GM23338 (cell line): Measurements from ENCODE around the gene FNDC3B. TPM values are rescaled to one million over a fixed set of nuclear protein-coding genes. Genes with fewer than 3 reads are reported as not detected.

Experiments
- ATAC-seq: fragments of 200-7000 bp; cut with Tn5 transposase; 3 replicates; pipeline ENCODE4 v1.9.1; 2020
- DNase-seq: peaks from one replicate; pipeline ENCODE4 v3.0.0-alpha.2; 2015; ENCODE audit warnings: low spot score
- H2AFZ ChIP-seq: fragments of 200-600 bp; sonication (generic); 2 replicates; pipeline ENCODE4 v1.8.0; 2016; ENCODE audit warnings: antibody characterized with exemption, mild to moderate bottlenecking, moderate library complexity
- H3F3A ChIP-seq: fragments of 200-600 bp; sonication (generic); replicated peaks from 2 replicates; pipeline ENCODE4 v1.8.0; 2017; ENCODE audit warnings: antibody characterized with exemption, mixed run types, low read depth
- H3K27ac ChIP-seq: fragments of 200-600 bp; sonication (generic); 2 replicates; pipeline ENCODE4 v1.6.1; 2016; ENCODE audit warnings: low read depth
- H3K27me3 ChIP-seq: fragments of 200-600 bp; sonication (generic); 2 replicates; pipeline ENCODE4 v1.8.0; 2016; ENCODE audit warnings: mild to moderate bottlenecking, mixed run types, moderate library complexity; ENCODE audit not compliant: insufficient read depth
- H3K36me3 ChIP-seq: fragments of 200-600 bp; sonication (generic); 2 replicates; pipeline ENCODE4 v1.8.0; 2016; ENCODE audit warnings: mild to moderate bottlenecking; ENCODE audit not compliant: insufficient read depth
- H3K4me1 ChIP-seq: fragments of 200-600 bp; sonication (generic); 2 replicates; pipeline ENCODE4 v1.8.0; 2016; ENCODE audit warnings: mild to moderate bottlenecking, moderate library complexity; ENCODE audit not compliant: insufficient read depth
- H3K4me2 ChIP-seq: fragments of 200-600 bp; sonication (generic); 2 replicates; pipeline ENCODE4 v1.7.1; 2017; ENCODE audit warnings: mixed run types
- H3K4me3 ChIP-seq: fragments of 200-600 bp; sonication (generic); 2 replicates; pipeline ENCODE4 v1.6.1; 2016; ENCODE audit warnings: mixed run types
- H3K79me2 ChIP-seq: fragments of 200-600 bp; sonication (generic); replicated peaks from 2 replicates; pipeline ENCODE4 v1.8.0; 2017; ENCODE audit warnings: mild to moderate bottlenecking; ENCODE audit not compliant: insufficient read depth
- H3K9me2 ChIP-seq: fragments of 200-600 bp; sonication (generic); 2 replicates; pipeline ENCODE4 v1.8.0; 2017; ENCODE audit not compliant: insufficient read depth
- H4K20me1 ChIP-seq: fragments of 200-600 bp; sonication (generic); replicated peaks from 2 replicates; pipeline ENCODE4 v1.8.0; 2017; ENCODE audit warnings: mild to moderate bottlenecking; ENCODE audit not compliant: insufficient read depth
- H3K27ac Mint-ChIP-seq: 2 replicates; pipeline ENCODE4 v1.8.0; 2020; ENCODE audit warnings: inconsistent platforms, mild to moderate bottlenecking, moderate library complexity, mixed read lengths
- H3K27me3 Mint-ChIP-seq: 3 replicates; pipeline ENCODE4 v1.8.0; 2022; ENCODE audit warnings: low read depth, mild to moderate bottlenecking, moderate library complexity, mixed read lengths, inconsistent platforms; ENCODE audit not compliant: insufficient read depth, poor library complexity
- H3K36me3 Mint-ChIP-seq: 3 replicates; pipeline ENCODE4 v1.8.0; 2021; ENCODE audit warnings: low read depth, mild to moderate bottlenecking, inconsistent platforms, moderate library complexity, mixed read lengths
- H3K4me1 Mint-ChIP-seq: 3 replicates; pipeline ENCODE4 v1.8.0; 2020; ENCODE audit warnings: mild to moderate bottlenecking, inconsistent platforms, mixed read lengths
- H3K4me3 Mint-ChIP-seq: 3 replicates; pipeline ENCODE4 v1.8.0; 2021; ENCODE audit warnings: moderate library complexity, mild to moderate bottlenecking, inconsistent platforms, mixed read lengths
- H3K9me3 Mint-ChIP-seq: 3 replicates; pipeline ENCODE4 v1.8.0; 2020; ENCODE audit warnings: moderate library complexity, mild to moderate bottlenecking, inconsistent platforms, mixed read lengths
- CREB1 ChIP-seq: fragments of 250-450 bp; sonication (Bioruptor Pico); IDR thresholded peaks from 2 replicates; pipeline ENCODE4 v1.5.0; 2020; ENCODE audit warnings: low read depth, mild to moderate bottlenecking, moderate library complexity
- CTCF ChIP-seq, 2 experiments: fragments of 200-600 bp in 1 of 2; sonication (generic) in 1 of 2; conservative IDR thresholded peaks; 2 replicates each; pipeline versions ENCODE4 v1.5.1 to v1.6.1; 2016 to 2017; ENCODE audit warnings: antibody characterized with exemption in 2 of 2, low read depth in 2 of 2, mild to moderate bottlenecking in 2 of 2, moderate library complexity in 1 of 2
- ETS1 ChIP-seq: IDR thresholded peaks from 2 replicates; pipeline ENCODE4 v1.6.1; 2016; ENCODE audit warnings: antibody characterized with exemption
- EZH2 ChIP-seq: fragments of 200-600 bp; sonication (generic); IDR thresholded peaks from one replicate; pipeline ENCODE4 v1.8.0; 2017; ENCODE audit warnings: antibody characterized with exemption, mild to moderate bottlenecking, low read depth; ENCODE audit not compliant: unreplicated experiment
- EZH2phosphoT487 ChIP-seq: fragments of 200-600 bp; sonication (generic); IDR thresholded peaks from one replicate; pipeline ENCODE4 v1.8.1; 2018; ENCODE audit warnings: antibody characterized with exemption; ENCODE audit not compliant: unreplicated experiment
- JUNB ChIP-seq: IDR thresholded peaks from one replicate; pipeline ENCODE4 v1.6.1; 2016; ENCODE audit warnings: antibody characterized with exemption; ENCODE audit not compliant: unreplicated experiment
- POLR2AphosphoS5 ChIP-seq: IDR thresholded peaks from 2 replicates; pipeline ENCODE4 v1.6.1; 2016; ENCODE audit warnings: antibody characterized with exemption, low read depth
- STAT1 ChIP-seq: IDR thresholded peaks from one replicate; pipeline ENCODE4 v1.6.1; 2016; ENCODE audit warnings: antibody characterized with exemption; ENCODE audit not compliant: unreplicated experiment
- ZNF114 ChIP-seq: fragments of 250-450 bp; sonication (Bioruptor Pico); IDR thresholded peaks from 2 replicates; pipeline ENCODE4 v1.5.0; 2020; ENCODE audit warnings: mild to moderate bottlenecking, moderate library complexity
- ZNF331 ChIP-seq: fragments of 250-450 bp; sonication (Bioruptor Pico); IDR thresholded peaks from 2 replicates; pipeline ENCODE4 v1.5.0; 2020; ENCODE audit warnings: low read depth, mild to moderate bottlenecking, moderate library complexity
- polyA plus RNA-seq: library from polyadenylated mRNA; unstranded; fragments of >200 nt; fragmentation: Nextera tagmentation; extraction: Ambion mirVana; gene quantifications from 2 replicates; pipeline ENCODE4 v1.2.1, GENCODE V29; 2016
- total RNA-seq: library from RNA; depleted of rRNA; stranded (reverse); fragments of >200 nt; shearing (Covaris generic); gene quantifications from 2 replicates; pipeline ENCODE4 v1.2.3, GENCODE V29; 2014

FNDC3B gene
- total and polyA plus RNA-seq, 2 experiments from 2014 or later: 19.1 to 55.4 TPM

- H3K9me2 ChIP-seq: peaks cover 7% of the 10 kb centered on the region; the same call in 1 of the 2 replicates
- no peaks in the 10 kb centered on the region for H3K36me3 Mint-ChIP-seq
- H3K4me1 ChIP-seq: peaks cover 17% of the 10 kb centered on the region
- H3K9me3 Mint-ChIP-seq: no peaks in the 10 kb centered on the region
- no peaks in the 10 kb centered on the region for H3K36me3 ChIP-seq
- no peaks in the 10 kb centered on the region for H4K20me1 ChIP-seq
- H3K4me3 ChIP-seq: no peak overlapping the region
- no peak overlapping the region; the same call in 1 of the 2 replicates for H3K27ac Mint-ChIP-seq
- ATAC-seq: no peak
- H3K27me3 ChIP-seq: no peaks in the 10 kb centered on the region
- H3K4me3 Mint-ChIP-seq: no peak overlapping the region
- H2AFZ ChIP-seq: no peak overlapping the region
- no peaks in the 10 kb centered on the region for H3K79me2 ChIP-seq
- peaks cover 12% of the 10 kb centered on the region for H3K4me1 Mint-ChIP-seq
- TF ChIP-seq STAT1: no peak
- TF ChIP-seq CREB1: no peak
- TF ChIP-seq EZH2phosphoT487: no peak
- no peak for TF ChIP-seq JUNB
- TF ChIP-seq ZNF331 (CRISPR knock-in tag): no peak
- no peak for TF ChIP-seq ZNF114 (CRISPR knock-in tag)
- TF ChIP-seq POLR2AphosphoS5: no peak
- no peak for TF ChIP-seq CTCF (conservative IDR thresholded peaks at IDR 0.05; ENCODE audit: low read depth in 2 of 2)
- no peaks in the 10 kb centered on the region for H3F3A ChIP-seq
- H3K27me3 Mint-ChIP-seq: no peaks in the 10 kb centered on the region
- no peak for DNase-seq
- H3K4me2 ChIP-seq: no peak overlapping the region
- no peak overlapping the region for H3K27ac ChIP-seq
These were observed 26.6 kb upstream of the FNDC3B start for GRCh38 chr3:172012775-172013174.

GRCh38 chr3:172014145-172014544, 25.2 kb upstream of the FNDC3B start:
- DNase-seq: no peak
- no peak for ATAC-seq
- peaks cover 7% of the 10 kb centered on the region; the same call in 1 of the 2 replicates for H3K9me2 ChIP-seq
- no peaks in the 10 kb centered on the region for H3K27me3 ChIP-seq
- no peak overlapping the region for H3K4me2 ChIP-seq
- no peak overlapping the region for H3K4me3 ChIP-seq
- no peaks in the 10 kb centered on the region for H3K36me3 Mint-ChIP-seq
- H3K4me1 ChIP-seq: peaks cover 14% of the 10 kb centered on the region
- H2AFZ ChIP-seq: no peak overlapping the region
- peaks cover 12% of the 10 kb centered on the region for H3K4me1 Mint-ChIP-seq
- H4K20me1 ChIP-seq: no peaks in the 10 kb centered on the region
- H3K27me3 Mint-ChIP-seq: no peaks in the 10 kb centered on the region
- no peak overlapping the region for H3K4me3 Mint-ChIP-seq
- H3F3A ChIP-seq: no peaks in the 10 kb centered on the region
- no peak for TF ChIP-seq CREB1
- TF ChIP-seq EZH2phosphoT487: no peak
- TF ChIP-seq ETS1: no peak
- no peak for TF ChIP-seq STAT1
- no peak for TF ChIP-seq POLR2AphosphoS5
- TF ChIP-seq JUNB: no peak
- TF ChIP-seq ZNF114 (CRISPR knock-in tag): no peak
- TF ChIP-seq EZH2: no peak
- H3K27ac ChIP-seq: no peak overlapping the region
- H3K27ac Mint-ChIP-seq: no peak overlapping the region
- H3K9me3 Mint-ChIP-seq: no peaks in the 10 kb centered on the region
- no peaks in the 10 kb centered on the region for H3K36me3 ChIP-seq
- H3K79me2 ChIP-seq: no peaks in the 10 kb centered on the region
